Mononuclear cell (primary cell): ENCODE results near the gene SECISBP2L. TPM values are rescaled to one million over a fixed set of nuclear protein-coding genes. Genes with fewer than 3 reads are reported as not detected.
"Not testable (repeated sequence)": the region's sequence is repeated elsewhere in the genome, so short reads cannot be mapped to it uniquely, and the experiment has no call there.

Experiments
- H3K27me3 ChIP-seq: 2 replicates; pipeline ENCODE4 v1.6.0; 2011; ENCODE audit warnings: low read length, control low read depth; ENCODE audit not compliant: insufficient read depth
- H3K4me1 ChIP-seq: 2 replicates; pipeline ENCODE4 v1.5.1; 2011; ENCODE audit warnings: mild to moderate bottlenecking, low read length, control low read depth; ENCODE audit not compliant: insufficient read depth
- H3K4me3 ChIP-seq: 2 replicates; pipeline ENCODE4 v1.5.1; 2011; ENCODE audit warnings: mild to moderate bottlenecking, low read length, moderate library complexity
- H3K9me3 ChIP-seq: 2 replicates; pipeline ENCODE4 v1.5.1; 2011; ENCODE audit warnings: low read depth, mild to moderate bottlenecking, control low read depth, low read length
- total RNA-seq: library from RNA; depleted of rRNA; stranded (reverse); fragments of >200 nt; gene quantifications from one replicate; pipeline ENCODE4 v1.2.3, GENCODE V29; 2012

SECISBP2L gene, protein sequence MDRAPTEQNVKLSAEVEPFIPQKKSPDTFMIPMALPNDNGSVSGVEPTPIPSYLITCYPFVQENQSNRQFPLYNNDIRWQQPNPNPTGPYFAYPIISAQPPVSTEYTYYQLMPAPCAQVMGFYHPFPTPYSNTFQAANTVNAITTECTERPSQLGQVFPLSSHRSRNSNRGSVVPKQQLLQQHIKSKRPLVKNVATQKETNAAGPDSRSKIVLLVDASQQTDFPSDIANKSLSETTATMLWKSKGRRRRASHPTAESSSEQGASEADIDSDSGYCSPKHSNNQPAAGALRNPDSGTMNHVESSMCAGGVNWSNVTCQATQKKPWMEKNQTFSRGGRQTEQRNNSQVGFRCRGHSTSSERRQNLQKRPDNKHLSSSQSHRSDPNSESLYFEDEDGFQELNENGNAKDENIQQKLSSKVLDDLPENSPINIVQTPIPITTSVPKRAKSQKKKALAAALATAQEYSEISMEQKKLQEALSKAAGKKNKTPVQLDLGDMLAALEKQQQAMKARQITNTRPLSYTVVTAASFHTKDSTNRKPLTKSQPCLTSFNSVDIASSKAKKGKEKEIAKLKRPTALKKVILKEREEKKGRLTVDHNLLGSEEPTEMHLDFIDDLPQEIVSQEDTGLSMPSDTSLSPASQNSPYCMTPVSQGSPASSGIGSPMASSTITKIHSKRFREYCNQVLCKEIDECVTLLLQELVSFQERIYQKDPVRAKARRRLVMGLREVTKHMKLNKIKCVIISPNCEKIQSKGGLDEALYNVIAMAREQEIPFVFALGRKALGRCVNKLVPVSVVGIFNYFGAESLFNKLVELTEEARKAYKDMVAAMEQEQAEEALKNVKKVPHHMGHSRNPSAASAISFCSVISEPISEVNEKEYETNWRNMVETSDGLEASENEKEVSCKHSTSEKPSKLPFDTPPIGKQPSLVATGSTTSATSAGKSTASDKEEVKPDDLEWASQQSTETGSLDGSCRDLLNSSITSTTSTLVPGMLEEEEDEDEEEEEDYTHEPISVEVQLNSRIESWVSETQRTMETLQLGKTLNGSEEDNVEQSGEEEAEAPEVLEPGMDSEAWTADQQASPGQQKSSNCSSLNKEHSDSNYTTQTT
- 78.3 TPM for total RNA-seq

DNA sequence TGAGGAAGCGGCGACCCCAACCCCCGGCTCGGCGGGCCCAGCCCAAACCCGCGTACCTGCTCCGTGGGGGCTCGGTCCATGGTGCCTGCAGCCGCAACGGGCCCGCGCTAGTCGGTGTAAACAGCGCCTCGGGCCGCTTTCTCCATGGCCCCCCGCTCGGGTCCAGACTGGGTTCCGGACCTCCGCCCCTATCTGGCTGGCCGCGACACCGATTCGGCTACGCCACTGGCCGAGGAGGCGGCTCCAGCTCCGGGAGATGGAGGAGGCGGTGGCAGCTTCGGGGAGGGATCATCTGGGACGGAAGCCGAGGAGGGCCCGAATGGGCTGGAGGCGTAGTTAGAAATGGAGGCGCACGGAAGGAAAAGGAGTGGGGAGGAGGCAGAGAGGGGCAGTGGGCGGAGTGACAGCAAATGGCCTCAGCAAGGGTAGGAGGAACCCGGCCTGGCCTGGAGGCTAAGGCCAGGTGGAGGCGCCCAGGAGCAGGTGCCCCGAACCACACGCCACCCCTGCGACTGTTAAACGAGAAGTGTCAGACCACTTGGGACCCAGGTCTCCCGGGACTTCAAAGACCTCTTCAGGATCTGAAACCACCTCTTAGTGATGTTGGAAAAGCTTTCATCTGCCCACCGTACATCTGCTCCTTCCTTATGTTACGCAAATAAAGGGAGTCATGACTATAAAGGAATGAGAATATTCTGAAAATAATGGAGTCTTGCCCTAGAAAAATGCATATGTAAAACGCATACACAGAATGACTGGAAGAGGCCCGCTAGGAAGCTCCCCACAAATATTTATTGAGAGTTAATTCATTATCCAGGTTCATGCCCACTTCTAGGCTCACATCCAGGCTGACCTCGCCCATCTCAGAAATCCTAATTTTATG, at the start of gene SECISBP2L:
Gene SECISBP2L (minus strand): TSS at position 227 of the 883 bp plus-strand sequence. CDS start 147 bp downstream, at position 80.
- Histone ChIP-seq H3K4me3 (peak within 1 kb of the TSS; percentile 93), H3K9me3 (no peaks in the 10 kb centered on the region), H3K27me3 (no peaks in the 10 kb centered on the region), H3K4me1 (peaks cover 23% of the 10 kb centered on the region)

- no peaks in the 10 kb centered on the region for H3K9me3 ChIP-seq
- no peaks in the 10 kb centered on the region for H3K27me3 ChIP-seq
- H3K4me1 ChIP-seq: no peaks in the 10 kb centered on the region
- no peak overlapping the region for H3K4me3 ChIP-seq
Observed at GRCh38 chr15:49094923-49095322, 48.7 kb upstream of the SECISBP2L start.

GRCh38 chr15:49093252-49094105, 47.2 kb upstream of the SECISBP2L start:
- Histone ChIP-seq H3K27me3 (no peaks in the 10 kb centered on the region), H3K9me3 (no peaks in the 10 kb centered on the region), H3K4me3 (no peak overlapping the region), H3K4me1 (no peaks in the 10 kb centered on the region)

GRCh38 chr15:49088996-49089395, 42.8 kb upstream of the SECISBP2L start:
- H3K27me3 ChIP-seq: no peaks in the 10 kb centered on the region
- H3K4me3 ChIP-seq: no peak overlapping the region
- no peaks in the 10 kb centered on the region for H3K4me1 ChIP-seq
- no peaks in the 10 kb centered on the region for H3K9me3 ChIP-seq

- H3K9me3 ChIP-seq: no peaks in the 10 kb centered on the region
- no peak overlapping the region for H3K4me3 ChIP-seq
- no peaks in the 10 kb centered on the region for H3K27me3 ChIP-seq
- no peaks in the 10 kb centered on the region for H3K4me1 ChIP-seq
Observed at GRCh38 chr15:49085696-49086459, 39.6 kb upstream of the SECISBP2L start.

GRCh38 chr15:49084285-49084570, 38.0 kb upstream of the SECISBP2L start:
- no peaks in the 10 kb centered on the region for H3K4me1 ChIP-seq
- no peaks in the 10 kb centered on the region for H3K27me3 ChIP-seq
- H3K4me3 ChIP-seq: no peak overlapping the region
- H3K9me3 ChIP-seq: no peaks in the 10 kb centered on the region

DNA sequence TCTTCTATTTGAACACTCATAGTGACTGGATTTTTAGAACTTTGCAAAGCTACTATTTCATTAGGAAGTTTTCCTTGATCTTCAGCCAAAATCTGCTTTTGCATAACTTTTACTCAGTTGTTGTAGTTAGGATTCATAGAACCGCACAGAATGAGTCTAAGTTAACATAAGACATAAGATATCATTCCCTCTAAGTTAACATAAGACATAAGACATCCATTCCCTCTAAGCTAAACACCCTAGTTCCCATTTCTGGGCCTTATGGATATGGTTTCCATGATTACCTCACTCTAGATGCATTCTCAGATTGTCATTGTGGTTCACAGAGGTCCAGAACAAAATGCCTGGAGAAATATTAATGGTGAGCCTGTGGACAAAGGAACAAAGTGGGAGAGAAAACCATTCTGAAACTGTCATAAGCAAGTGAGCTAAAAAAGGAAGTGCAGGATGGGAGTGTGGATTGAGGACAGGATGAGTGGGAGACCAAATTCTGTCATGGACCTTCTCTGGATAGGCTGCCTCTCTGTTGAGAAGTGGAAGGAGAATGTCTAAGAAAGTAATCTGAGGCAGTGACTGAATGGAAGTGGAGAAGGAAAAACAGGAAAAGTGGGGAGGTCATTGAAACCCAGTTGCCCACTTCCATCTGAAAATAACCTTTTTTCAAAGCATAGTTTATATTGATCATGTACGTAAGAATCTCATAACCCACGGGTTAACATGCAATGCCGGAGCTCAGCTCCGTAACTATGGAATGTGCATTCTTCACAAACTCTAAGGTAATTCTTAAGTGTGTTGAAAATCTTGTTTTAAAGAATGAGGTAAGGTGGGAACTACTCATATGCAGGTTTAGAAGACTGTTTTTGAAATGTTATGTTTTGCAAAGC, 37.4 kb upstream of the SECISBP2L start:
- no peak overlapping the region for H3K4me3 ChIP-seq
- no peaks in the 10 kb centered on the region for H3K4me1 ChIP-seq
- no peaks in the 10 kb centered on the region for H3K27me3 ChIP-seq
- H3K9me3 ChIP-seq: no peaks in the 10 kb centered on the region

DNA sequence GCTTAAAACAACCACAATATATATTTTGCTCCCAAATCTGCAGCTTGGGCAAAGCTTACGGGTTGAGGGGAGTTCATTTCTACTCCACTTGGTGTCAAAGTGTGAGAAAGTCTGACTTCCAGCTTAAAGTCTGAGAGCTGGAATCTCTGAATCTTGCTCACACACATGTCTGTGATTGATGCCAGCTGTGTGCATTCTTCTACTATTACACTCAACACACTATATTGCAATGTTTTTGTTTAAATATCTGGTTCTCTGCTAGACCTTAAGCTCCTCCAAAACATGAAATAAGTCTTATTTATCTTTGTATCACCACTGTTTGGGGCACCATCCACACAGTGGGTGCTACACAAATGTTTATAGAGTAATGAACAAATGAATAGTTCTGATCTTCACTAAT, 36.7 kb upstream of the SECISBP2L start:
- H3K4me3 ChIP-seq: no peak overlapping the region
- no peaks in the 10 kb centered on the region for H3K4me1 ChIP-seq
- H3K9me3 ChIP-seq: no peaks in the 10 kb centered on the region
- H3K27me3 ChIP-seq: no peaks in the 10 kb centered on the region

DNA sequence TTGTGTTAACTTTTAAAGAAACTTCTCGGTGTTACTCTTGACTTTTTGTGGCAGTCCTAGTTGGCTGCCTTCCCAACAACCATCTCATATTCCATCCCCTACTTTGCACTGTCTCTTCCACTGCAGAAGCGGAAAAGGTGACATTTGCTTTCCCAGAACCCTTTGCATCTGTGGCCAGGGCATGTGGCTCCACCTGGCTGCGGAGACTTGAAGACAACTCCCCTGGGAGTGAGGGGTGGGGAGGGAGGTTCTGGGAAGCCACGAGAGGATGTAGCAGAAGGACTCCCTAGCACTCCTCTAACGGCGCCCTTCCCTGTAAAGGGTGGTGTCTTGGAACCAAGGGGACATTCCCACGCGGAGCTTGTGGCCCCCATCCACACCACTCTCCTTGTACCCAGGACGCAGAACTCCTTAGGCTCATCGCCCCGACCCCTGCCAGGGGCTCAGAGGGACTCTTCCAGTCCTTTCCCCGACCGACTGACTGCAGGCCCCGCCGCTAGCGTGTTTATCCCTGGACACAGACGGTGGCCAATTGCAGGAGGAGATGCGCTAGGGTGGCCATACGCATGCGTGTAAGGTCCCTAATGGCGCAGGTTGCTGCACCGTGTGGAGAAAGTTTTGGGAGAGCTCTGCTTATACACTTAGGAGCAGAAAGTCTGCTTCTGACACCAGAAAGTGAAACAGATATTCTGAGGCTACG, 33.2 kb upstream of the SECISBP2L start:
- no peaks in the 10 kb centered on the region for H3K27me3 ChIP-seq
- H3K4me1 ChIP-seq: no peaks in the 10 kb centered on the region
- no peaks in the 10 kb centered on the region for H3K9me3 ChIP-seq
- no peak overlapping the region for H3K4me3 ChIP-seq

DNA sequence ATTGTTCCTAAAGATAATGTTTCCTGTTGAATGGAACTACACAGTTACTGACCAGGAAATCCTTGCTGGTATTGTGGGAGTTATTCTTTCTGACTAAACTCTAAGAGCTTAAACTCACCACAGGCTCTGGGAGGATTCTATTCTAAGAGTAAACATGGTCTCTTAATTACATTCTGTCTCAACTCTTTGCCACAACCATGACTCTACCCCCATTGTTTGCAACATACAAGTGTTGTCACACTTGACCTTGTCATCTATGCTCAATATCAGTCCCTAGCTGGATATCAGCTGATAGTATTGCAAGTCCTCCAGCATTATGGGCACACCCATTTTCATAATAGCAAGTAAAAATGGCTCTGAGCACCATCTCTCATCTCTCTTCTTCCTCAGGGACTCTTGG, 29.6 kb upstream of the SECISBP2L start:
- Histone ChIP-seq H3K9me3 (no peaks in the 10 kb centered on the region), H3K27me3 (no peaks in the 10 kb centered on the region), H3K4me1 (no peaks in the 10 kb centered on the region), H3K4me3 (no peak overlapping the region)

GRCh38 chr15:49074589-49075287, 28.5 kb upstream of the SECISBP2L start:
- not testable (repeated sequence) for H3K4me3 ChIP-seq, H3K4me1 ChIP-seq, H3K27me3 ChIP-seq, H3K9me3 ChIP-seq

GRCh38 chr15:49066372-49066771, 20.1 kb upstream of the SECISBP2L start:
- no peaks in the 10 kb centered on the region for H3K27me3 ChIP-seq
- H3K4me1 ChIP-seq: peaks cover 22% of the 10 kb centered on the region
- H3K4me3 ChIP-seq: no peak overlapping the region
- H3K9me3 ChIP-seq: no peaks in the 10 kb centered on the region
